WERI-Rb-1 (cell line): ENCODE data around the gene USP36.
"Not testable (repeated sequence)": the region's sequence is repeated elsewhere in the genome, so short reads cannot be mapped to it uniquely, and the experiment has no call there.

Experiments
- DNase-seq: peaks from one replicate; pipeline ENCODE4 v3.0.0-alpha.2; 2020
- H3K27ac ChIP-seq: fragments of 250-450 bp; sonication (Bioruptor Pico); 2 replicates; pipeline ENCODE4 v1.5.1; 2020; ENCODE audit warnings: mild to moderate bottlenecking, moderate library complexity
- H3K27me3 ChIP-seq: fragments of 250-450 bp; sonication (Bioruptor Pico); 2 replicates; pipeline ENCODE4 v1.5.1; 2021; ENCODE audit warnings: mild to moderate bottlenecking, low read depth, moderate library complexity; ENCODE audit not compliant: insufficient read depth, severe bottlenecking
- H3K36me3 ChIP-seq: fragments of 250-450 bp; sonication (Bioruptor Pico); 2 replicates; pipeline ENCODE4 v1.5.1; 2020; ENCODE audit warnings: mild to moderate bottlenecking, moderate library complexity
- H3K4me3 ChIP-seq: 2 replicates; pipeline ENCODE4 v1.5.1; 2011; ENCODE audit warnings: low read depth, mild to moderate bottlenecking, control low read depth, low read length
- H3K9me3 ChIP-seq: fragments of 250-450 bp; sonication (Bioruptor Pico); 2 replicates; pipeline ENCODE4 v1.5.1; 2021; ENCODE audit warnings: mild to moderate bottlenecking, moderate library complexity; ENCODE audit not compliant: severe bottlenecking
- TF ChIP-seq, protein P1 (sequence below): IDR thresholded peaks from 2 replicates; pipeline ENCODE4 v1.5.1; 2011; ENCODE audit warnings: low read depth, mild to moderate bottlenecking, control low read depth, inconsistent platforms, low read length

The USP36 gene

DNA sequence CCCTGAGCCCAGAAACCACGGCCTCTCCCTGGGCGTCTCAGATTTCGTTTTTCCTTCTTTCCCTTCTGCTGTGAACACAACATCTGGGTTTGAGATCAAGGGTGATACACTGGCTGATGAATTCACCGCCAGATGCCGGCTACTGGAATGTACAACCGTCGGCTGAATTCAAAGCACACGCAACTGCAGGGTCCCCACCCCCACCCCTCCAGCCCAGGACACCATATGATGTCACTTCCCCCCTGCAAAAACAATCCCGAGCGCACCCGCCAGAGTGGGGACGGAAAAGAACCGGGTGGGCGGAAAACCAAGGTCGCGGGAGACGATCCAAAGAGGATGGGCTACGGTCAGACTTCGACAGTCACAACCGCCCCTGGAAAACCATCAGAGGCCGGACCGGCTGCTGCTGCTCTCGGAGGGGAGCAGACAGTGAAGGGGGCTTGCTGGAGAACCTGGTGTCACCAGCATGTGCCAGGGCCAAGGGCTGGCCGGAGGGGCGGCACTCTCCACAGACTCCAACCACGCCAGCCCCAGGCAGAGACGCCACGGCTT is 39.1 kb upstream of the USP36 start:
- Histone ChIP-seq H3K36me3 (peaks cover 9% of the 10 kb centered on the region), H3K27ac (no peak overlapping the region), H3K9me3 (no peaks in the 10 kb centered on the region), H3K27me3 (no peaks in the 10 kb centered on the region), H3K4me3 (no peak overlapping the region)
- TF ChIP-seq, protein P1, sequence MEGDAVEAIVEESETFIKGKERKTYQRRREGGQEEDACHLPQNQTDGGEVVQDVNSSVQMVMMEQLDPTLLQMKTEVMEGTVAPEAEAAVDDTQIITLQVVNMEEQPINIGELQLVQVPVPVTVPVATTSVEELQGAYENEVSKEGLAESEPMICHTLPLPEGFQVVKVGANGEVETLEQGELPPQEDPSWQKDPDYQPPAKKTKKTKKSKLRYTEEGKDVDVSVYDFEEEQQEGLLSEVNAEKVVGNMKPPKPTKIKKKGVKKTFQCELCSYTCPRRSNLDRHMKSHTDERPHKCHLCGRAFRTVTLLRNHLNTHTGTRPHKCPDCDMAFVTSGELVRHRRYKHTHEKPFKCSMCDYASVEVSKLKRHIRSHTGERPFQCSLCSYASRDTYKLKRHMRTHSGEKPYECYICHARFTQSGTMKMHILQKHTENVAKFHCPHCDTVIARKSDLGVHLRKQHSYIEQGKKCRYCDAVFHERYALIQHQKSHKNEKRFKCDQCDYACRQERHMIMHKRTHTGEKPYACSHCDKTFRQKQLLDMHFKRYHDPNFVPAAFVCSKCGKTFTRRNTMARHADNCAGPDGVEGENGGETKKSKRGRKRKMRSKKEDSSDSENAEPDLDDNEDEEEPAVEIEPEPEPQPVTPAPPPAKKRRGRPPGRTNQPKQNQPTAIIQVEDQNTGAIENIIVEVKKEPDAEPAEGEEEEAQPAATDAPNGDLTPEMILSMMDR, result no peak
- no peak for DNase-seq

DNA sequence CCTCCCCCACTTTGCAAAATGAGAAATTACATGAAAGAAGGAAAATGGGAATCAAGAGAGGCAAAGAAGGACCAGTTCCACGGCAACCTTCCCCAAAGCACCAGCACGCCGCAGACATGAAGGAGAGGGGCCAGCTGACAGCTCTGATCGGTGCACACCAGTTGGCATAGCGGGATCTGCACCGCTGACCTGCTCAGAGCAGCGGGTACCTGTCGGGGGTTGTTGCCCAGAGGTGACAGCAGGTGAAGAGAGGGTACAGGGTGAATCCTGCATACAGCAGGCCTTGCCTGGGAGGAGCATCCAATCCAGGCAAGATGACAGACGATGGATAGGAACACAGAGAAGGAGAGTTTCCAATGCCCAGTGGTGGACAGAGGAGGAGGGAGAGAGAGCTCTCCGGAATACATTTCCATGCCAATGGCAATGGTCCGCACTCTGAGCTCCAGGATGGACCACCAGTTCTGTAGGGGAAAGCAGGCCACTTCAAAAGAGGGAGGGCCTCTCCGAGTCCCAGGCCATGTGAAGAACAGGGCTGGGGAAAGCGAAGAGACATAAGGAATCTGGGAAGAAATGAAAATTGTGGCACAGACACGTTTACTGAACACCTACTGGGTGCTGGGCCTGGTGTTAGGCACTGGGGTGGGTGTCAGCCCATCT is 38.4 kb upstream of the USP36 start:
- Histone ChIP-seq H3K36me3 (peaks cover 9% of the 10 kb centered on the region), H3K27me3 (no peaks in the 10 kb centered on the region), H3K27ac (no peak overlapping the region), H3K9me3 (no peaks in the 10 kb centered on the region), H3K4me3 (no peak overlapping the region)
- no peak for DNase-seq
- TF ChIP-seq, protein P1, result no peak

GRCh38 chr17:78878261-78878660 is 37.6 kb upstream of the USP36 start:
- TF ChIP-seq, protein P1, result no peak
- Histone ChIP-seq H3K4me3 (no peak overlapping the region), H3K36me3 (peaks cover 9% of the 10 kb centered on the region), H3K27me3 (no peaks in the 10 kb centered on the region), H3K27ac (no peak overlapping the region), H3K9me3 (no peaks in the 10 kb centered on the region)
- no peak for DNase-seq

- H3K27ac ChIP-seq, DNase-seq, H3K9me3 ChIP-seq, H3K27me3 ChIP-seq, H3K4me3 ChIP-seq: not testable (repeated sequence)
- peaks cover 19% of the 10 kb centered on the region for H3K36me3 ChIP-seq
These were observed 36.4 kb upstream of the USP36 start for GRCh38 chr17:78876954-78877517.

DNA sequence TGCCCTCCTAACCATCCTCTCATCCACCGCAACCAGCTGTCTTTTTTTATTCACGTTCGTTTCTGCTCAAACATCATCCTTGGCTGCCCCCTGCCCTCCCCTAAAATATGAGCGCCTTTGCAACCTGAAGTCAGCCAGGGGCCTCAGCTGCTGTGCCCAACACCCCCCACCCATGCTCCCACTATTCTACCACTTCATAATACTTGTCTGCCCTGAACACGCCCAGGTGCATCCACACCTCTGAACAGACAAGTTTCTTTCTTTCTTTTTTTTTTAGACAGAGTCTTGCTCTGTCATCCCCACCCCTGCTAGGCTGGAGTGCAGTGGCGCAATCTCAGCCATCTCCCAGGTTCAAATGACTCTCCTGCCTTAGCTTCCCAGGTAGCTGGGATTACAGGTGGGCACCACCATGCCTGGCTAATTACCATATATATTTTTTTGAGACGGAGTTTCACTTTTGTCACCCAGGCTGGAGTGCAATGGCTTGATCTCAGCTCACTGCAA is 35.5 kb upstream of the USP36 start:
- H3K27me3 ChIP-seq, result no peaks in the 10 kb centered on the region
- TF ChIP-seq, protein P1, result no peak
- peaks cover 18% of the 10 kb centered on the region for H3K36me3 ChIP-seq
- peak overlapping the region; percentile 84 for H3K27ac ChIP-seq
- DNase-seq, result no peak
- no peaks in the 10 kb centered on the region for H3K9me3 ChIP-seq
- H3K4me3 ChIP-seq, result no peak overlapping the region

DNA sequence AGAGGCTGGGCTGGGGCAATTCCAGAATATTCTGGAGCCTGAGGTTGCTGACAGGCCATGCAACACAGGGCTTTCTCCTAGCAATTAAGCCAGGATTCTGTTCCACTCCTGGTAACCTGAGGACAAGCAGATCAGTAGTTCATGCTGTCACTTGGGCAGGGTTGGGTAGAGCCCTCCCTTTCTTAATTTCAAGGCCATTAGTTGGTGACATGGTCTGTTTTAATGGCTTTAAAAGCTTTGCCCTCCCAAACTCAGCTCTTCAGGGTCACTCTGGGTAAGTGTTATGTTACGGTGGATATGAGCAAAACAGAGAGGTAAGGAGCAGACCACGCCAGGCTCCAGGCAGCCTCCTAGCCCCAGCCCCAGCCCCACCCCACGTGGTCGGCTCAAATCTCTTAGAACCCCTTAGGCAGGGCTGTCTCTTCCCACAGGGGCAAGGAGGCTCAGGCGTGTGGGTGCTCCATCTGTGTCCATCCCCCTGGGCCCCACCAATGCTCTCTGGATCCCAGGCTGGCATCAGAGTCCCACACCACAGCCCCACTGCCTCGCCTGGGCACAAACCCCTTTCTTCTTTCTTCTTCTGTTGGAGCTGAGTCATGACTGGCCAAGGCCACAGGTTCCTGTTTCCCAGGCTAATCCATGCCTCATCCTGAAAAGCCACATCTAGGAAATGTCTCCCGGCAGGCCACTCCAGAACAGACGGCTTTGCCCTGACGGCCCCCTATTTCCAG is 34.9 kb upstream of the USP36 start:
- no peaks in the 10 kb centered on the region for H3K27me3 ChIP-seq
- peak overlapping the region; percentile 84 for H3K27ac ChIP-seq
- no peaks in the 10 kb centered on the region for H3K9me3 ChIP-seq
- no peak overlapping the region for H3K4me3 ChIP-seq
- peaks cover 24% of the 10 kb centered on the region for H3K36me3 ChIP-seq
- DNase-seq, result peak; percentile 75
- TF ChIP-seq, protein P1, result no peak
